ENCODE data around the gene LAMC2. TPM values are rescaled to one million over a fixed set of nuclear protein-coding genes. Genes with fewer than 3 reads are reported as not detected.

LAMC2 gene
- total RNA-seq, 1 donor from 2014 or later, result not detected

DNA sequence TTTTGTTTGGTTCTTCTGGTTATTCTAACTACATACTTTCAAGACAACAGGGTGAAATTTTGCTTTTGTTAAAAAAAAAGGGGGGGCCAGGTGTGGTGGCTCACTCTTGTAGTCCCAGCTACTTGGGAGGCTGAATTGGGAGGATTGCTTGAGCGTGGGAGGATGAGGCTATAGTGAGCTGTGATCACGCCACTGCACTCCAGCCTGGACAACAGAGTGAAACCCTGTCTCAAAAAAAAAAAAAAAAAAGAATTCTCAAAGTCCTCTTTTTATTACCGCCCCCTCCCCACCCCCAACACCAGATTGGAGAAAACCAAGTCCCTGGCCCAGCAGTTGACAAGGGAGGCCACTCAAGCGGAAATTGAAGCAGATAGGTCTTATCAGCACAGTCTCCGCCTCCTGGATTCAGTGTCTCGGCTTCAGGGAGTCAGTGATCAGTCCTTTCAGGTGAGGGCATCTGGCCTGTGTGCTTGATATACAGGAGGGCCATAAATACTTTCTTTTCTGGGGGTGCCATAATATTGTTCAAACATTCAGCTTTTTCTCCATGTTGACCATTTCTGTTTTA is 50.2 kb downstream of the LAMC2 start:
- Mint-ChIP-seq H3K27me3 (peaks cover 10% of the 10 kb centered on the region), H3K9me3 (no peaks in the 10 kb centered on the region), H3K36me3 (ENCODE audit: low read depth) (no peaks in the 10 kb centered on the region), H3K4me3 (no peak overlapping the region), H3K27ac (no peak overlapping the region), H3K4me1 (no peaks in the 10 kb centered on the region)
- ChIA-PET POLR2A (no interaction called here), CTCF (no interaction called here)
- intact Hi-C loops (cut with micrococcal nuclease), result no loop called here
- DNase-seq (no peak), ATAC-seq (ENCODE audit: low read depth) (no peak)
- TF ChIP-seq, protein P1, sequence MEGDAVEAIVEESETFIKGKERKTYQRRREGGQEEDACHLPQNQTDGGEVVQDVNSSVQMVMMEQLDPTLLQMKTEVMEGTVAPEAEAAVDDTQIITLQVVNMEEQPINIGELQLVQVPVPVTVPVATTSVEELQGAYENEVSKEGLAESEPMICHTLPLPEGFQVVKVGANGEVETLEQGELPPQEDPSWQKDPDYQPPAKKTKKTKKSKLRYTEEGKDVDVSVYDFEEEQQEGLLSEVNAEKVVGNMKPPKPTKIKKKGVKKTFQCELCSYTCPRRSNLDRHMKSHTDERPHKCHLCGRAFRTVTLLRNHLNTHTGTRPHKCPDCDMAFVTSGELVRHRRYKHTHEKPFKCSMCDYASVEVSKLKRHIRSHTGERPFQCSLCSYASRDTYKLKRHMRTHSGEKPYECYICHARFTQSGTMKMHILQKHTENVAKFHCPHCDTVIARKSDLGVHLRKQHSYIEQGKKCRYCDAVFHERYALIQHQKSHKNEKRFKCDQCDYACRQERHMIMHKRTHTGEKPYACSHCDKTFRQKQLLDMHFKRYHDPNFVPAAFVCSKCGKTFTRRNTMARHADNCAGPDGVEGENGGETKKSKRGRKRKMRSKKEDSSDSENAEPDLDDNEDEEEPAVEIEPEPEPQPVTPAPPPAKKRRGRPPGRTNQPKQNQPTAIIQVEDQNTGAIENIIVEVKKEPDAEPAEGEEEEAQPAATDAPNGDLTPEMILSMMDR (IDR thresholded peaks at IDR 0.05), result no peak

DNA sequence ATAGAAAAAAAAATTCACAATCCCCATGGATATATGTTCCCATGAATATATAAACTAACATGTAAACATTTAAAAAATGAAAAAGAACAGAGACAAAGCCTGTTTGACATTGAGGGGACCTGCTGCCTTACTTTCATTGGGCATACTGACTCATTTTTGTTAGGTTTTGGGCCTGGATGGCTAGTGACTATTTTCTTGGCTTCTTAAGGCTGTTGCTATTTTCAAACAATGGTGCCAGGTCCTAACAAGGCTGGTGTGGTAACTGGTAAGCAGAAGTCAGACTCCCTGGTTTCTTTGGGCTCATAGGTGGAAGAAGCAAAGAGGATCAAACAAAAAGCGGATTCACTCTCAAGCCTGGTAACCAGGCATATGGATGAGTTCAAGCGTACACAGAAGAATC is 51.0 kb downstream of the LAMC2 start:
- Mint-ChIP-seq H3K9me3 (no peaks in the 10 kb centered on the region), H3K4me3 (no peak overlapping the region), H3K36me3 (ENCODE audit: low read depth) (no peaks in the 10 kb centered on the region), H3K4me1 (no peaks in the 10 kb centered on the region), H3K27ac (no peak overlapping the region), H3K27me3 (peaks cover 14% of the 10 kb centered on the region)
- ChIA-PET CTCF (no interaction called here), POLR2A (no interaction called here)
- ATAC-seq (ENCODE audit: low read depth) (no peak), DNase-seq (no peak)
- TF ChIP-seq, protein P1 (IDR thresholded peaks at IDR 0.05), result no peak
- intact Hi-C loops (cut with micrococcal nuclease), result no loop called here

DNA sequence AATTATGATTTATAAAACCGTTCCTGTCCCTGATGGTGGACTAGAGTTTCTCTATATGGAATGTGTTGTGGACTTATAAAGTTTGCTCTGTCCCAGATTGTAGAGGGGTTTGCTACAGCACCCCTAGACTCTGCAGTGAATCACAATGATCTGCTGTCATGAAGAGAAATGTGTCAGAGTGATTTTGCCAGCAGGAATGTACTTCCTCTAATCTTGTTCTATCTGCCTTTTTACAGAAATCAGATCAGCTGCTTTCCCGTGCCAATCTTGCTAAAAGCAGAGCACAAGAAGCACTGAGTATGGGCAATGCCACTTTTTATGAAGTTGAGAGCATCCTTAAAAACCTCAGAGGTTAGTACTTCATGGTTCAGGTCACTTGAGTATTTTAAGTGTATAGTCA is 52.0 kb downstream of the LAMC2 start:
- POLR2A ChIA-PET, result no interaction called here
- no peak for ATAC-seq (ENCODE audit: low read depth)

DNA sequence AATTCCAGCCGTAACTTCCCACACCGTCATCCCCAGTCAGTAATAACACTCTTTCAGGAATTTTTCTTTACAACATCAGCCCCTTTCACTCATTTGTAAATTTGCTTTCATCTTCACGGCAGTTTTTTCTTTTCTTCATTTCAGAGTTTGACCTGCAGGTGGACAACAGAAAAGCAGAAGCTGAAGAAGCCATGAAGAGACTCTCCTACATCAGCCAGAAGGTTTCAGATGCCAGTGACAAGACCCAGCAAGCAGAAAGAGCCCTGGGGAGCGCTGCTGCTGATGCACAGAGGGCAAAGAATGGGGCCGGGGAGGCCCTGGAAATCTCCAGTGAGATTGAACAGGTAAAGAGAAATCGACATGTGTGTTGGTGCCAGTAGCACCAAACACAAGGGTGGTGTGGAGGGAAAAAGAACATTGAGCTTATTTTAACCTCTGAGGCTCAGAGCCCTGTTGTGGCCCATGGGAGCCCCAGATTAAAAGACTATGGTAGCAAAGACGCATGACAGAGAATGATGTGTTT is 53.2 kb downstream of the LAMC2 start:
- Mint-ChIP-seq H3K27ac (no peak overlapping the region), H3K27me3 (peaks cover 19% of the 10 kb centered on the region), H3K36me3 (ENCODE audit: low read depth) (no peaks in the 10 kb centered on the region), H3K4me1 (no peaks in the 10 kb centered on the region), H3K9me3 (no peaks in the 10 kb centered on the region), H3K4me3 (no peak overlapping the region)
- intact Hi-C loops (cut with micrococcal nuclease), result no loop called here
- ATAC-seq (ENCODE audit: low read depth) (no peak), DNase-seq (no peak)
- POLR2A ChIA-PET, result no interaction called here
- CTCF ChIA-PET, result no interaction called here
- TF ChIP-seq, protein P1 (IDR thresholded peaks at IDR 0.05), result no peak

More for the DNA sequence above, 52.0 kb downstream of the LAMC2 start:
- TF ChIP-seq, protein P1 (IDR thresholded peaks at IDR 0.05), result no peak
- Mint-ChIP-seq H3K9me3 (no peaks in the 10 kb centered on the region), H3K36me3 (ENCODE audit: low read depth) (no peaks in the 10 kb centered on the region), H3K4me3 (no peak overlapping the region), H3K27me3 (peaks cover 16% of the 10 kb centered on the region), H3K27ac (no peak overlapping the region), H3K4me1 (no peaks in the 10 kb centered on the region)
- DNase-seq, result no peak
- intact Hi-C loops (cut with micrococcal nuclease), result no loop called here
- CTCF ChIA-PET, result no interaction called here

DNA sequence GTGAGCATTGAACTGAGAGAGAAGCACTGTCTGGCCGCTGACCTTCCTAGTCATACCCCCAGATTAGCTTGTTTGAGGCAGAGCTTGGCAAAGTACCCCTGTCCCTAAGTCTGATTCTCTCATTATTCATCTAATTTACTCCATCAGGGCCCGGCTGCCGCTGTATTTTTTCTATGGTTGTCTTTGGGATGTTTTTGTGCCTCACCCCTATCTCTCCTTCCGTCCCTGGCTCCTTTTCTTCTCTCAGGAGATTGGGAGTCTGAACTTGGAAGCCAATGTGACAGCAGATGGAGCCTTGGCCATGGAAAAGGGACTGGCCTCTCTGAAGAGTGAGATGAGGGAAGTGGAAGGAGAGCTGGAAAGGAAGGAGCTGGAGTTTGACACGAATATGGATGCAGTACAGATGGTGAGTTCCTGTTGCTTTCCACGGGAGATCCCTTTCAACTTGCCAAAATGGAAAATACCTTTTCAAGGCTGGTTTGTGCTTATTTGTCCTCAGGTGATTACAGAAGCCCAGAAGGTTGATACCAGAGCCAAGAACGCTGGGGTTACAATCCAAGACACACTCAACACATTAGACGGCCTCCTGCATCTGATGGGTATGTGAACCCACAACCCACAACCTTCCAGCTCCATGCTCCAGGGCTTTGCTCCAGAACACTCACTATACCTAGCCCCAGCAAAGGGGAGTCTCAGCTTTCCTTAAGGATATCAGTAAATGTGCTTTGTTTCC is 53.9 kb downstream of the LAMC2 start:
- no peak overlapping the region for H3K4me3 Mint-ChIP-seq
- H3K9me3 Mint-ChIP-seq, result no peaks in the 10 kb centered on the region
- DNase-seq (no peak), ATAC-seq (ENCODE audit: low read depth) (no peak)
- no peaks in the 10 kb centered on the region for H3K36me3 Mint-ChIP-seq (ENCODE audit: low read depth)
- TF ChIP-seq, protein P1 (IDR thresholded peaks at IDR 0.05), result no peak
- ChIA-PET POLR2A (no interaction called here), CTCF (no interaction called here)
- no peak overlapping the region for H3K27ac Mint-ChIP-seq
- H3K4me1 Mint-ChIP-seq, result no peaks in the 10 kb centered on the region
- intact Hi-C loops (cut with micrococcal nuclease), result no loop called here
- H3K27me3 Mint-ChIP-seq, result peaks cover 19% of the 10 kb centered on the region

Measured in activated B cell treated with CpG ODN at 0.5 μM for 24 hours (primary cell).